ENCODE measurements around the gene MRI1. TPM values are rescaled to one million over a fixed set of nuclear protein-coding genes. Genes with fewer than 3 reads are reported as not detected.

The MRI1 gene
- total and polyA plus RNA-seq, 7 donors, result 6.4 to 11.2 (median 9.6) TPM

DNA sequence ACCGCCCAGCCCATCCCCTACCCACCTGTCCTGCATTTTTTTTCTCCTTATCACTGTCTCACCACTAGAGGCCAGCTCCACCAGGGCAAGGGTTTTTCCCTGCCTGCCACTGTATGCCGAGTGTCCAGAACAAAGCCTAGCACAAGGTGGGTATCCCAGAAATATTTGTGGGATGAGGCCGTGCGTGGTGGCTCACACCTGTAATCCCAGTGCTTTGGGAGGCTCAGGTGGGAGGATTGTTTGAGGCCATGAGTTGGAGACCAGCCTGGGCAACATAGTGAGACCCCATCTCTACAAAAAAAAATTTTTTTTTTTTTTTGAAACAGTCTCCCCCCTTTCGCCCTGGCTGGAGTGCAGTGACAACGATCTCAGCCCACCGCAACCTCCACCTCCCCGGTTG, 2.9 kb upstream of the MRI1 start:
- no peaks in the 10 kb centered on the region for H3K9me3 ChIP-seq
- intact Hi-C loops (cut with DNase I), result no loop called here
- H3K4me3 ChIP-seq, result no peak overlapping the region
- TF ChIP-seq, protein P1, sequence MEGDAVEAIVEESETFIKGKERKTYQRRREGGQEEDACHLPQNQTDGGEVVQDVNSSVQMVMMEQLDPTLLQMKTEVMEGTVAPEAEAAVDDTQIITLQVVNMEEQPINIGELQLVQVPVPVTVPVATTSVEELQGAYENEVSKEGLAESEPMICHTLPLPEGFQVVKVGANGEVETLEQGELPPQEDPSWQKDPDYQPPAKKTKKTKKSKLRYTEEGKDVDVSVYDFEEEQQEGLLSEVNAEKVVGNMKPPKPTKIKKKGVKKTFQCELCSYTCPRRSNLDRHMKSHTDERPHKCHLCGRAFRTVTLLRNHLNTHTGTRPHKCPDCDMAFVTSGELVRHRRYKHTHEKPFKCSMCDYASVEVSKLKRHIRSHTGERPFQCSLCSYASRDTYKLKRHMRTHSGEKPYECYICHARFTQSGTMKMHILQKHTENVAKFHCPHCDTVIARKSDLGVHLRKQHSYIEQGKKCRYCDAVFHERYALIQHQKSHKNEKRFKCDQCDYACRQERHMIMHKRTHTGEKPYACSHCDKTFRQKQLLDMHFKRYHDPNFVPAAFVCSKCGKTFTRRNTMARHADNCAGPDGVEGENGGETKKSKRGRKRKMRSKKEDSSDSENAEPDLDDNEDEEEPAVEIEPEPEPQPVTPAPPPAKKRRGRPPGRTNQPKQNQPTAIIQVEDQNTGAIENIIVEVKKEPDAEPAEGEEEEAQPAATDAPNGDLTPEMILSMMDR (IDR thresholded peaks at IDR 0.05), result no peak
- H3K36me3 ChIP-seq (ENCODE audit: insufficient read depth in 1 of 2, low read depth in 1 of 2), result peaks cover 0 to 71% of the 10 kb centered on the region in 2 donors
- H3K27ac ChIP-seq, result no peak overlapping the region
- peaks cover 4% of the 10 kb centered on the region for H3K4me1 ChIP-seq
- no peak for DNase-seq
- 84 to 97% (median 96%) methylated on average over 8 of the region's 8 CpGs for WGBS, 3 donors
- H3K27me3 ChIP-seq (ENCODE audit: insufficient read depth in 3 of 3, low read length in 2 of 3), result no peaks in the 10 kb centered on the region
- ATAC-seq, result no peak

DNA sequence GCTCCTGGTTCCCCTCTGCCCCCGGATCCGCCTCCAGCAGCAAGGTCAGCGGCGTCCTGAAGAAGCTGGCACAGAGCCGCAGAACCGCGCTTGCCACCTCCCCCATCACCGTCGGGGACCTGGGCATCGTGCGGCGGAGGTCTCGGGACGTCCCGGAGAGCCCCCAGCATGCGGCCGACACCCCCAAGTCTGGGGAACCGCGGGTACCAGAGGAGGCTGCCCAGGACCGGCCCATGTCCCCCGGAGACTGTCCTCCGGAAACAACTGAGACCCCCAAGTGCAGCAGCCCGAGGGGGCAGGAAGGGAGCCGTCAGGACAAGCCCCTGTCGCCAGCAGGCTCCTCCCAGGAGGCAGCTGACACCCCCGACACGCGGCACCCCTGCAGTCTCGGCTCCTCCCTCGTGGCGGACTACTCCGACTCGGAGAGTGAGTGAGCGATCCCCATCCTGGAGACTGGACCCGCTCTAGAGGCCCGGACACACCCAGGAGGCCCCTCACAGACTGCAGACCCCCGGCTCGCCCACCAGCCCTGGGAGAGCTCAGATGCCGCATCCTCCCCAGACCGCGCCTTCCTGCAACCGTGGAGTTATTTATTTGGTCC, 1.6 kb upstream of the MRI1 start:
- intact Hi-C loops (cut with DNase I), result no loop called here
- TF ChIP-seq, protein P1 (IDR thresholded peaks at IDR 0.05), result no peak
- no peaks in the 10 kb centered on the region for H3K9me3 ChIP-seq
- no peak overlapping the region for H3K4me3 ChIP-seq
- H3K4me1 ChIP-seq, result peaks cover 4% of the 10 kb centered on the region
- 86 to 88% (median 86%) methylated on average over 37 to 42 of the region's 42 CpGs for WGBS, 3 donors
- ATAC-seq (no peak), DNase-seq (no peak)
- no peaks in the 10 kb centered on the region for H3K27me3 ChIP-seq (ENCODE audit: insufficient read depth in 3 of 3, low read length in 2 of 3)
- H3K27ac ChIP-seq, result no peak overlapping the region
- peaks cover 0 to 58% of the 10 kb centered on the region in 2 donors for H3K36me3 ChIP-seq (ENCODE audit: insufficient read depth in 1 of 2, low read depth in 1 of 2)

DNA sequence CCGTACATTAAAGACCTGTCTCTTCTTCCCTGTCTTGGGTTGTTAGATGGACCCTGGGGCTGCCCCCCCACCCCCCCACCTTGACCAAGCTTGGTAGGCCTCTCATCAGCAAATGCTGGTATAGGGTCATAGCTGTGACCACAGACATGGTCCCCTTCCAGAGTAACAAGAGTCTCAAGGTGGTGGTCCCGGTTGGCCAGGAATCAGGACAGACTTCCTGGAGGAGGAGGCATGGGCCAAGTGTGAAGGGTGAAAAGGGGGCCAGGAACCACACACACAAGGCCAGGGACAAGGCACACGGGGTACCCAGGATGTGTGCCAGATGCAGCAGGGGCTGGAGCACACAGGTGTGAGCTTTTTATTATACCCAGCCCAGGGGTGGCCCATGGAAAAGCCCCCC, 1.1 kb upstream of the MRI1 start:
- H3K4me1 ChIP-seq, result peaks cover 4% of the 10 kb centered on the region
- ATAC-seq (no peak), DNase-seq (no peak)
- H3K36me3 ChIP-seq (ENCODE audit: insufficient read depth in 1 of 2, low read depth in 1 of 2), result peaks cover 0 to 58% of the 10 kb centered on the region in 2 donors
- TF ChIP-seq, protein P1 (IDR thresholded peaks at IDR 0.05), result no peak
- intact Hi-C loops (cut with DNase I), result no loop called here
- H3K27me3 ChIP-seq (ENCODE audit: insufficient read depth in 3 of 3, low read length in 2 of 3), result no peaks in the 10 kb centered on the region
- H3K4me3 ChIP-seq, result no peak overlapping the region
- 83 to 95% (median 87%) methylated on average over 3 of the region's 3 CpGs for WGBS, 3 donors
- H3K27ac ChIP-seq, result no peak overlapping the region
- no peaks in the 10 kb centered on the region for H3K9me3 ChIP-seq

DNA sequence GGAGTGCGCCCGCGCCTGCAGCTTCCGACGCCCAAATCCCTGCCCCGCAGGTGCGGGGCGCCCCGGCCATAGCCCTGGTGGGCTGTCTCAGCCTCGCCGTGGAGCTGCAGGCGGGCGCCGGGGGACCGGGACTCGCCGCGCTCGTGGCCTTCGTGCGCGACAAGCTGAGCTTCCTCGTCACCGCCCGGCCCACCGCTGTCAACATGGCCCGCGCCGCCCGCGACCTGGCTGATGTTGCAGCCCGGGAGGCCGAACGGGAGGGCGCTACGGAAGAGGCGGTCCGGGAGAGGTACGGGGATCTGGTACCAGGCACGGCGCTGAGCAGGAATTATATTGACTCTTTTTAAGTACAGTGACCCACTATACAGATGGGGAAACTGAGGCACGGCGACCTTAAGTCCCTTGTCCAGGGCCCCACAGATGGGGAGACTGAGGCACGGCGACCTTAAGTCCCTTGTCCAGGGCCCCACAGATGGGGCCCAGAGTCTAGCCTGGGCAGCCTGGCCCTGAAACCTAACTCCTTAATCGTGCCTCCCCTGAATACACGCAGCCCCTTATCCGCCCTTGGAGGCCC, 586 bp downstream of the MRI1 start:
- peaks cover 0 to 58% of the 10 kb centered on the region in 2 donors for H3K36me3 ChIP-seq (ENCODE audit: insufficient read depth in 1 of 2, low read depth in 1 of 2)
- TF ChIP-seq, protein P1 (IDR thresholded peaks at IDR 0.05), result no peak
- peak overlapping the region; percentile 66 for H3K27ac ChIP-seq
- peak overlapping the region; percentile 84 for H3K4me3 ChIP-seq
- WGBS, 3 donors, result 2% methylated on average over 42 to 48 of the region's 48 CpGs
- ATAC-seq, result peak; percentile 14 to 42 (median 28)
- no peaks in the 10 kb centered on the region for H3K27me3 ChIP-seq (ENCODE audit: insufficient read depth in 3 of 3, low read length in 2 of 3)
- DNase-seq, result peak; percentile 44 to 60
- peaks cover 4% of the 10 kb centered on the region for H3K4me1 ChIP-seq
- no peaks in the 10 kb centered on the region for H3K9me3 ChIP-seq
- intact Hi-C loops (cut with DNase I), result no loop called here

Data from psoas muscle (tissue), 8 donors.